Sigmoid colon (tissue), 4 donors: ENCODE results near the gene ALDH16A1.

ENCODE experiments used
- CTCF ChIP-seq, 4 experiments: fragments of 450-650 bp in 3 of 4; fragments of 200-600 bp in 1 of 4; IDR thresholded peaks; one replicate each; pipeline ENCODE4 v1.5.1; 2016 to 2019; ENCODE audit warnings: antibody characterized with exemption in 4 of 4, mild to moderate bottlenecking in 3 of 4, moderate library complexity in 2 of 4
- EP300 ChIP-seq, 4 donors: sonication (generic); formaldehyde crosslinking; IDR thresholded peaks; one replicate each; pipeline ENCODE4 v1.6.1; 2017; ENCODE audit warnings: antibody characterized with exemption in 4 of 4
- POLR2A ChIP-seq, 2 donors: fragments of 450-650 bp; IDR thresholded peaks; one replicate each; pipeline ENCODE4 v1.6.1; 2016; ENCODE audit warnings: antibody characterized with exemption in 2 of 2, mild to moderate bottlenecking in 2 of 2, moderate library complexity in 2 of 2
- POLR2AphosphoS5 ChIP-seq, 4 donors: sonication (generic); formaldehyde crosslinking; IDR thresholded peaks; one replicate each; pipeline ENCODE4 v1.6.1; 2017; ENCODE audit warnings: antibody characterized with exemption in 4 of 4

DNA sequence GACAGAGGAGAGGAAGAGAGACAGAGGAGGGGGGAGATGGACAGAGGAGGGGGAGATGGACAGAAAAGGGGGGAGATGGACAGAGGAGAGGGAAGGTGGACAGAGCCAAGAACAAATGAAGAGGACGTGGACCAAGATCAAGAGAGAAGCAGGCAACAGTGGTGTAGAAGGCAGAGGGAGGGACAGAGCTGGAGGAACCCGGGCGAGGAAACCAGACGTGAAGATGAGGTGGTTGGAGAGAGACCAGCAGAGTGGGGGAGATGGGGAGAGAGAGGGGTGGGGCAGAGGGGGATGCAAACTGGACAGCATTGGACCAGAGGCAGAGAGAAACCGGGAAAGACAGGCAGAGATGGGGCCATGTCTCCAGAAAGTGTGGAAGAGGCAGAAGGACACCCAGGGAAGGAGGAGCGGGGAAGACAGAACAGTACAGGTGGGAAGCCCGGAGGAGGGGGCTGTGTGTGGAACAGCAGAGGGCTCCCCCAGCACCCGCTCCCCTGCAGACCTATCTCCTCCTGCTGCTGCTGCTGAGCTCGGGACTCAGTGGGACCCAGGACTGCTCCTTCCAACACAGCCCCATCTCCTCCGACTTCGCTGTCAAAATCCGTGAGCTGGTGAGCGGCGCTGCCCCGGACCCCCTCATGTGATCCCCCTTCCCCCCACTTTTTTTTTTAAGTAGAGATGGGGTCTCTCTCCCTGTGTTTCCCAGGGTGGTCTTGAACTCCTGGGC is 22.3 kb downstream of the ALDH16A1 start:
- no peak for TF ChIP-seq CTCF (IDR thresholded peaks at IDR 0.05)
- no peak for TF ChIP-seq EP300 (IDR thresholded peaks at IDR 0.05)
- no peak for TF ChIP-seq POLR2AphosphoS5 (IDR thresholded peaks at IDR 0.05)
- no peak for TF ChIP-seq POLR2A (IDR thresholded peaks at IDR 0.05)
